Dedifferentiated amniotic fluid mesenchymal stem cell (primary cell): Measurements from ENCODE around the gene RAC2.
"Not testable (repeated sequence)": the region's sequence is repeated elsewhere in the genome, so short reads cannot be mapped to it uniquely, and the experiment has no call there.

Experiments used
- DNase-seq: peaks from one replicate; pipeline ENCODE4 v3.0.0-alpha.2; 2016; ENCODE audit errors: extremely low spot score

Gene RAC2

GRCh38 chr22:37234736-37235711, 9.0 kb downstream of the RAC2 start:
- DNase-seq = no peak

GRCh38 chr22:37233751-37234631, 10.1 kb downstream of the RAC2 start:
- no peak for DNase-seq

GRCh38 chr22:37233371-37233750, 10.7 kb downstream of the RAC2 start:
- DNase-seq = not testable (repeated sequence)

- DNase-seq = no peak
Observed at GRCh38 chr22:37232140-37232998, 11.7 kb downstream of the RAC2 start.

GRCh38 chr22:37231406-37232139, 12.5 kb downstream of the RAC2 start:
- no peak for DNase-seq

GRCh38 chr22:37230673-37231405, 13.2 kb downstream of the RAC2 start:
- no peak for DNase-seq

GRCh38 chr22:37229805-37230672, 14.0 kb downstream of the RAC2 start:
- no peak for DNase-seq

- DNase-seq = peak; percentile 51
Observed at GRCh38 chr22:37229012-37229804, 14.9 kb downstream of the RAC2 start.

GRCh38 chr22:37228106-37229011, 15.7 kb downstream of the RAC2 start:
- no peak for DNase-seq

- DNase-seq = no peak
Observed at GRCh38 chr22:37226514-37226913, 17.6 kb downstream of the RAC2 start.

GRCh38 chr22:37226087-37226486, 18.0 kb downstream of the RAC2 start:
- no peak for DNase-seq

GRCh38 chr22:37225481-37225880, 18.6 kb downstream of the RAC2 start:
- DNase-seq = no peak

- DNase-seq = no peak
Observed at GRCh38 chr22:37224757-37225420, 19.2 kb downstream of the RAC2 start.

GRCh38 chr22:37223965-37224551, 20.0 kb downstream of the RAC2 start:
- no peak for DNase-seq

GRCh38 chr22:37222440-37222971, 21.6 kb downstream of the RAC2 start:
- DNase-seq = no peak
